Calu3 (cell line): ENCODE measurements around the gene AASS. TPM values are rescaled to one million over a fixed set of nuclear protein-coding genes. Genes with fewer than 3 reads are reported as not detected.

Experiments
- BruUV-seq: library from RNA; stranded (reverse); fragments of 400-500 nt; replicated peaks from 2 replicates; lab custom pipeline; 2021; lab: Mats Ljungman, UMichigan
- CTCF ChIA-PET: fragments of 300-600 bp; sonication (Branson Sonifier 250); formaldehyde crosslinking; loops from one replicate; lab custom pipeline; 2022; ENCODE audit warnings: antibody characterized with exemption; lab: Charles Lee
- DNase-seq: peaks from one replicate; pipeline ENCODE4 v3.0.0; 2022
- H3K27ac Mint-ChIP-seq: one replicate; pipeline ENCODE4 v1.8.0; 2022; ENCODE audit warnings: mixed read lengths; ENCODE audit not compliant: unreplicated experiment
- H3K27me3 Mint-ChIP-seq: one replicate; pipeline ENCODE4 v1.8.0; 2022; ENCODE audit warnings: mixed read lengths; ENCODE audit not compliant: unreplicated experiment
- H3K36me3 Mint-ChIP-seq: one replicate; pipeline ENCODE4 v1.8.0; 2022; ENCODE audit warnings: mild to moderate bottlenecking, moderate library complexity, mixed read lengths; ENCODE audit not compliant: insufficient read depth, unreplicated experiment
- H3K4me1 Mint-ChIP-seq: one replicate; pipeline ENCODE4 v1.8.0; 2022; ENCODE audit warnings: mild to moderate bottlenecking, low read depth, mixed read lengths; ENCODE audit not compliant: unreplicated experiment
- H3K4me3 Mint-ChIP-seq: one replicate; pipeline ENCODE4 v1.8.0; 2022; ENCODE audit warnings: mild to moderate bottlenecking, low read depth, moderate library complexity, mixed read lengths; ENCODE audit not compliant: unreplicated experiment
- H3K9me3 Mint-ChIP-seq: one replicate; pipeline ENCODE4 v1.8.0; 2022; ENCODE audit warnings: low read depth, mixed read lengths; ENCODE audit not compliant: unreplicated experiment
- CTCF ChIP-seq: fragments of 200-600 bp; IDR thresholded peaks from one replicate; pipeline ENCODE4 v1.8.0; 2022; ENCODE audit warnings: antibody characterized with exemption; ENCODE audit not compliant: unreplicated experiment
- intact Hi-C: fragments of 100-400 bp; cut with micrococcal nuclease; formaldehyde crosslinking; loops from one replicate; pipeline ENCODE4 v1.10.0; 2022; ENCODE audit not compliant: unreplicated experiment
- total RNA-seq: library from RNA; stranded (reverse); gene quantifications from 2 replicates; pipeline ENCODE4 v1.2.3, GENCODE V29; 2022

AASS gene
- total RNA-seq, 1 experiment from 2014 or later = 18.7 TPM

DNA sequence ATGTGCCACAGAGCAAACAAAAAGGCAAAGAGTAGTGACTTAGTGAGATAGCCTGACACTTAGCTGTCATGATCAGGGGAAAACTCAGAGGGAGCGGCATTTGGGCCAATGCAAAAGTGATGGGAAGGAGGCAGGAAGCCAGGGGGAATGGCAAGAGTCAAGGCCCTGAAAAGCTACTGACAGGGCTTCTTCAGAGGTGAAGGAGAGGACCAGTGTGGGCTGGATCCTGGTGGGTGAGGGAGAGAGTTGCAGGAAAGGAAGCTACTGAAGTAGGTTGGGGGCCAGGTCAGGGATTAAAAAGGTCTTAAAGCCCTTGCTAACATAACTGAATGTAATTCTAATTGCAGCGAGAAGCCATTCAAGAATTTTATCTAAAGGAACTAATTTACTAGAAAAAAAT, 117.0 kb downstream of the AASS start:
- H3K4me1 Mint-ChIP-seq = no peaks in the 10 kb centered on the region
- H3K9me3 Mint-ChIP-seq = no peaks in the 10 kb centered on the region
- no TSS peak for BruUV-seq
- CTCF ChIA-PET = no interaction called here
- H3K4me3 Mint-ChIP-seq = no peak overlapping the region
- H3K36me3 Mint-ChIP-seq = no peaks in the 10 kb centered on the region
- TF ChIP-seq CTCF = no peak
- no peaks in the 10 kb centered on the region for H3K27me3 Mint-ChIP-seq
- intact Hi-C loops = no loop called here
- no peak overlapping the region for H3K27ac Mint-ChIP-seq
- DNase-seq = no peak

Other genes starting within 250 kb of the AASS start
- gene FEZF1, start 160.5 kb upstream of the AASS start, total RNA-seq = 0.22 TPM in 1 of 2 replicates, not detected in the other